ENCODE data around the gene GLDN.

GRCh38 chr15:51313074-51313393, 28.4 kb upstream of the GLDN start:
- TF ChIP-seq POLR2A (IDR thresholded peaks at IDR 0.05) (no peak), CTCF (IDR thresholded peaks at IDR 0.05) (no peak)
